WTC11 (cell line): ENCODE data around the gene IFNK. TPM values are rescaled to one million over a fixed set of nuclear protein-coding genes. Genes with fewer than 3 reads are reported as not detected.

Experiments
- ATAC-seq: fragments of 200-7000 bp; cut with Tn5 transposase; 2 replicates; pipeline ENCODE4 v1.10.0; 2021; ENCODE audit warnings: mild to moderate bottlenecking, moderate library complexity
- CTCF ChIA-PET: fragments of 300-600 bp; sonication (Branson Sonifier 250); formaldehyde crosslinking; loops from one replicate; lab custom pipeline; 2021; ENCODE audit warnings: antibody characterized with exemption; lab: Charles Lee
- POLR2A ChIA-PET: fragments of 350-600 bp; sonication (Branson Sonifier 250); formaldehyde crosslinking; loops from one replicate; lab custom pipeline; 2021; ENCODE audit warnings: antibody characterized with exemption; lab: Charles Lee
- DNase-seq: peaks from one replicate; pipeline ENCODE4 v3.0.0; 2021; ENCODE audit warnings: low spot score
- H3K27ac Mint-ChIP-seq: 2 replicates; pipeline ENCODE4 v1.8.0; 2021; ENCODE audit warnings: mixed read lengths
- H3K27me3 Mint-ChIP-seq: 2 replicates; pipeline ENCODE4 v1.8.0; 2021; ENCODE audit warnings: low read depth, mild to moderate bottlenecking, moderate library complexity, mixed read lengths
- H3K36me3 Mint-ChIP-seq: 2 replicates; pipeline ENCODE4 v1.8.0; 2021; ENCODE audit warnings: mixed read lengths
- H3K4me1 Mint-ChIP-seq: 2 replicates; pipeline ENCODE4 v1.8.0; 2022; ENCODE audit warnings: mixed read lengths
- H3K4me3 Mint-ChIP-seq: 2 replicates; pipeline ENCODE4 v1.8.0; 2021; ENCODE audit warnings: mild to moderate bottlenecking, moderate library complexity, mixed read lengths
- H3K9me3 Mint-ChIP-seq: 2 replicates; pipeline ENCODE4 v1.8.0; 2021; ENCODE audit warnings: mixed read lengths
- FOXP1 ChIP-seq: sonication (generic); formaldehyde crosslinking; IDR thresholded peaks from 2 replicates; pipeline ENCODE4 v1.8.0; 2022; ENCODE audit warnings: missing genetic modification reagents, mild to moderate bottlenecking, moderate library complexity, borderline replicate concordance
- GTF2I ChIP-seq: fragments of 250-450 bp; sonication (Bioruptor Pico); conservative IDR thresholded peaks from 2 replicates; pipeline ENCODE4 v1.4.0; 2021; ENCODE audit warnings: mild to moderate bottlenecking
- NR1H2 ChIP-seq: sonication (generic); formaldehyde crosslinking; IDR thresholded peaks from 2 replicates; pipeline ENCODE4 v1.9.0; 2021; ENCODE audit warnings: mild to moderate bottlenecking, moderate library complexity, missing genetic modification reagents
- ZNF219 ChIP-seq: sonication (generic); formaldehyde crosslinking; IDR thresholded peaks from 2 replicates; pipeline ENCODE4 v1.8.0; 2023; ENCODE audit warnings: missing genetic modification reagents, mild to moderate bottlenecking, borderline replicate concordance
- ZNF263 ChIP-seq: sonication (generic); formaldehyde crosslinking; IDR thresholded peaks from 2 replicates; pipeline ENCODE4 v1.8.1; 2022; ENCODE audit warnings: low read depth, mild to moderate bottlenecking, moderate library complexity, missing genetic modification reagents
- total RNA-seq: library from RNA; stranded (reverse); gene quantifications from 3 replicates; pipeline ENCODE4 v1.2.3, GENCODE V29; 2021
- TF ChIP-seq, protein P1 (sequence below): sonication (generic); formaldehyde crosslinking; IDR thresholded peaks from 2 replicates; pipeline ENCODE4 v1.8.1; 2022; ENCODE audit warnings: mild to moderate bottlenecking, missing genetic modification reagents, moderate library complexity, borderline replicate concordance
- TF ChIP-seq, protein P2 (sequence below): fragments of 250-450 bp; sonication (Bioruptor Pico); conservative IDR thresholded peaks from 2 replicates; pipeline ENCODE4 v1.9.0; 2021; ENCODE audit warnings: mild to moderate bottlenecking
- TF ChIP-seq, protein P3 (sequence below): sonication (generic); formaldehyde crosslinking; IDR thresholded peaks from 2 replicates; pipeline ENCODE4 v1.8.0; 2023; ENCODE audit warnings: missing genetic modification reagents, mild to moderate bottlenecking, borderline replicate concordance
- TF ChIP-seq, protein P4 (sequence below): fragments of 250-450 bp; sonication (Bioruptor Pico); IDR thresholded peaks from 2 replicates; pipeline ENCODE4 v1.9.0; 2021; ENCODE audit warnings: mild to moderate bottlenecking
- TF ChIP-seq, protein P5 (sequence below): sonication (generic); formaldehyde crosslinking; IDR thresholded peaks from 2 replicates; pipeline ENCODE4 v1.8.1; 2022; ENCODE audit warnings: low read depth, missing genetic modification reagents, borderline replicate concordance
- TF ChIP-seq, protein P6 (sequence below): sonication (generic); formaldehyde crosslinking; IDR thresholded peaks from 2 replicates; pipeline ENCODE4 v1.8.1; 2022; ENCODE audit warnings: mild to moderate bottlenecking, moderate library complexity, missing genetic modification reagents
- TF ChIP-seq, protein P7 (sequence below): sonication (generic); formaldehyde crosslinking; IDR thresholded peaks from 2 replicates; pipeline ENCODE4 v1.8.0; 2023; ENCODE audit warnings: mild to moderate bottlenecking, missing genetic modification reagents

The IFNK gene
- total RNA-seq, 1 experiment from 2014 or later: not detected

DNA sequence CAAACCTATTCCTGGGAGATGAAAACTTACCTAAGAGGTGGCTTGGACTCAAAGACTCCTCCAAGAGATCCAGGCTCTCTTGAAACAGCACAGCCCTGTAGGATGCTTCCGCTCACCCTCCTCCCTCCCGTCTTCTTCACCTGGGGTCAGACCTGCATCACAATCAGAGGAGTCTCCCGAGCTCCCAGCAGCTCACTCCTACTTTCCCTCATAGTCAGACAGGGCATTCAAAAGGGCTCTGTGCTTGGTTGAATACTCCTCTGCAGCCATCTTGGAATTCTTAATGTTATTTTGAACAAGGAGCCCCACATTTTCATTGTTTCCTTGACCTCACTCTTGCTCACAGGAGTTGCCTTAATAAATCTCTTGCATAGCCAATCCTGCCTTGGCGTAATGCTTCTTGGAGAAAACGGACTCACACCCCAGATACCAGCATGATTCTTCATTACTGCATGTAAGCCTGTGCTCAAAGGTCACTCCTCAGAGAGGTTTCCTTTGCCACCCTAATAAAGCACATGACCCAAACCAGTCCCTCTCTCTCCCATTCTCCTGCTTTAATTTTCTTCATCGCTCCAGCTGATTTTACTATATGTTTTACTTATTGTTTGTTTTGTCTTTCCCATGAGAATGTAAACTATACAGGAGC is 47.1 kb upstream of the IFNK start:
- peaks cover 27% of the 10 kb centered on the region for H3K36me3 Mint-ChIP-seq
- H3K27ac Mint-ChIP-seq: peak overlapping the region; percentile 5; the same call in 1 of the 2 replicates
- CTCF ChIA-PET: no interaction called here
- no peaks in the 10 kb centered on the region for H3K27me3 Mint-ChIP-seq
- peaks cover 32% of the 10 kb centered on the region for H3K9me3 Mint-ChIP-seq
- POLR2A ChIA-PET: no interaction called here
- peaks cover 22% of the 10 kb centered on the region for H3K4me1 Mint-ChIP-seq
- peak; percentile 65 for ATAC-seq
- H3K4me3 Mint-ChIP-seq: no peak overlapping the region
- DNase-seq: no peak
- no peak for TF ChIP-seq ZNF219 (CRISPR knock-in tag)
- TF ChIP-seq ZNF263 (CRISPR knock-in tag): 0 out of 2 replicates have a peak, but pooled peaks have one; percentile 44

DNA sequence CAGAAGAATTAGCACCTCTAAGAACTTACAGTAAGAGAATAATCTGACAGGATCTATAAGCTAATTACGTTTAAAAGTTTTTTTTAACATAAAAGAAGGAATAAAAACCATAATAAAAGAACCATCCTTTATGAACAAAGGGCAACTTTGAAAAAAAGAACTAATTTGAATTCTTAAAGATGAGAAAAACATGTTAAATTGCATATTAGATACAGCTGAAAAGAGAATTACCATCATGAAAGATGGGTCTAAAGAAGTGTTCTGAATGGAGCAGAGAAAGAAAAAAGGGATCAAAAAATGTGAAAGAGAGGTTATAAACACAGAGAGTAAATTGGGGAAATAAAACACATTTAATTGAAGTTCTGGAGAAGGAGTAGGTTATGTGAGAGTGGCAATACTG is 45.8 kb upstream of the IFNK start:
- ATAC-seq (no peak), DNase-seq (no peak)
- Mint-ChIP-seq H3K4me1 (peaks cover 15% of the 10 kb centered on the region), H3K36me3 (peaks cover 34% of the 10 kb centered on the region), H3K27me3 (no peaks in the 10 kb centered on the region), H3K9me3 (peaks cover 32% of the 10 kb centered on the region), H3K27ac (no peak overlapping the region), H3K4me3 (no peak overlapping the region)
- CTCF ChIA-PET: no interaction called here
- POLR2A ChIA-PET: no interaction called here
- TF ChIP-seq NR1H2 (no peak), FOXP1 (CRISPR knock-in tag) (no peak), GTF2I (CRISPR knock-in tag) (no peak)
- TF ChIP-seq, protein P1, sequence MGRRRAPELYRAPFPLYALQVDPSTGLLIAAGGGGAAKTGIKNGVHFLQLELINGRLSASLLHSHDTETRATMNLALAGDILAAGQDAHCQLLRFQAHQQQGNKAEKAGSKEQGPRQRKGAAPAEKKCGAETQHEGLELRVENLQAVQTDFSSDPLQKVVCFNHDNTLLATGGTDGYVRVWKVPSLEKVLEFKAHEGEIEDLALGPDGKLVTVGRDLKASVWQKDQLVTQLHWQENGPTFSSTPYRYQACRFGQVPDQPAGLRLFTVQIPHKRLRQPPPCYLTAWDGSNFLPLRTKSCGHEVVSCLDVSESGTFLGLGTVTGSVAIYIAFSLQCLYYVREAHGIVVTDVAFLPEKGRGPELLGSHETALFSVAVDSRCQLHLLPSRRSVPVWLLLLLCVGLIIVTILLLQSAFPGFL (CRISPR knock-in tag): no peak
- TF ChIP-seq, protein P2, sequence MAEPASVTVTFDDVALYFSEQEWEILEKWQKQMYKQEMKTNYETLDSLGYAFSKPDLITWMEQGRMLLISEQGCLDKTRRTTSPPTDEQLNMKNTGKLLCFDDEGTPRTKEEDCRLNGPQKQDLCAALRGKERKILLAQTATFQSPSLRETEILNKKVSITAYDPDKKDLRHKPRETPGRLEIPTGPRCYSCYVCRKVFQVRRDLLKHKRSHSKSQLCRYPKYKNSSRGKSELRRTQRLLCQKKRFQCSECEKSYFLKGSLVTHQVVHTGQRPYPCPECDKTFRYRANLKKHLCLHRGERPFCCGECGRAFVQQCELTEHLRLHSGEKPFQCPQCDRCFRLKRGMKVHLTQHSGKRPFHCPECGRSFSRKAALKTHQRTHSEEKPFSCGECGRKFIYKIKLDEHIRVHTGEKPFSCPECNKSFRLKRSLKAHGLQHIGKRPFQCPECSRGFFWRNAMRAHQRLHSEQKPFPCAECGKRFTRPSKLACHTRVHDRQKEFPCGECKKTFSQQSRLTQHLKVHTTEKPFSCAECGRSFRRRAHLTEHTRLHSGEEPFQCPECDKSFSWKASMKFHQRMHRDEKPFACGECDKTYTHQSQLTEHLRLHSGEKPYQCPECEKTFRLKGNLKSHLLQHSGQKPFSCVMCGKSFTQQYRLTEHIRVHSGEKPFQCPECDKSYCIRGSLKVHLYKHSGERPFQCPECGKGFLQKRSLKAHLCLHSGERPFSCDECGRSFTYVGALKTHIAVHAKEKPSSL (CRISPR knock-in tag): no peak
- TF ChIP-seq, protein P3, sequence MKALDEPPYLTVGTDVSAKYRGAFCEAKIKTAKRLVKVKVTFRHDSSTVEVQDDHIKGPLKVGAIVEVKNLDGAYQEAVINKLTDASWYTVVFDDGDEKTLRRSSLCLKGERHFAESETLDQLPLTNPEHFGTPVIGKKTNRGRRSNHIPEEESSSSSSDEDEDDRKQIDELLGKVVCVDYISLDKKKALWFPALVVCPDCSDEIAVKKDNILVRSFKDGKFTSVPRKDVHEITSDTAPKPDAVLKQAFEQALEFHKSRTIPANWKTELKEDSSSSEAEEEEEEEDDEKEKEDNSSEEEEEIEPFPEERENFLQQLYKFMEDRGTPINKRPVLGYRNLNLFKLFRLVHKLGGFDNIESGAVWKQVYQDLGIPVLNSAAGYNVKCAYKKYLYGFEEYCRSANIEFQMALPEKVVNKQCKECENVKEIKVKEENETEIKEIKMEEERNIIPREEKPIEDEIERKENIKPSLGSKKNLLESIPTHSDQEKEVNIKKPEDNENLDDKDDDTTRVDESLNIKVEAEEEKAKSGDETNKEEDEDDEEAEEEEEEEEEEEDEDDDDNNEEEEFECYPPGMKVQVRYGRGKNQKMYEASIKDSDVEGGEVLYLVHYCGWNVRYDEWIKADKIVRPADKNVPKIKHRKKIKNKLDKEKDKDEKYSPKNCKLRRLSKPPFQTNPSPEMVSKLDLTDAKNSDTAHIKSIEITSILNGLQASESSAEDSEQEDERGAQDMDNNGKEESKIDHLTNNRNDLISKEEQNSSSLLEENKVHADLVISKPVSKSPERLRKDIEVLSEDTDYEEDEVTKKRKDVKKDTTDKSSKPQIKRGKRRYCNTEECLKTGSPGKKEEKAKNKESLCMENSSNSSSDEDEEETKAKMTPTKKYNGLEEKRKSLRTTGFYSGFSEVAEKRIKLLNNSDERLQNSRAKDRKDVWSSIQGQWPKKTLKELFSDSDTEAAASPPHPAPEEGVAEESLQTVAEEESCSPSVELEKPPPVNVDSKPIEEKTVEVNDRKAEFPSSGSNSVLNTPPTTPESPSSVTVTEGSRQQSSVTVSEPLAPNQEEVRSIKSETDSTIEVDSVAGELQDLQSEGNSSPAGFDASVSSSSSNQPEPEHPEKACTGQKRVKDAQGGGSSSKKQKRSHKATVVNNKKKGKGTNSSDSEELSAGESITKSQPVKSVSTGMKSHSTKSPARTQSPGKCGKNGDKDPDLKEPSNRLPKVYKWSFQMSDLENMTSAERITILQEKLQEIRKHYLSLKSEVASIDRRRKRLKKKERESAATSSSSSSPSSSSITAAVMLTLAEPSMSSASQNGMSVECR (CRISPR knock-in tag): no peak
- TF ChIP-seq, protein P4, sequence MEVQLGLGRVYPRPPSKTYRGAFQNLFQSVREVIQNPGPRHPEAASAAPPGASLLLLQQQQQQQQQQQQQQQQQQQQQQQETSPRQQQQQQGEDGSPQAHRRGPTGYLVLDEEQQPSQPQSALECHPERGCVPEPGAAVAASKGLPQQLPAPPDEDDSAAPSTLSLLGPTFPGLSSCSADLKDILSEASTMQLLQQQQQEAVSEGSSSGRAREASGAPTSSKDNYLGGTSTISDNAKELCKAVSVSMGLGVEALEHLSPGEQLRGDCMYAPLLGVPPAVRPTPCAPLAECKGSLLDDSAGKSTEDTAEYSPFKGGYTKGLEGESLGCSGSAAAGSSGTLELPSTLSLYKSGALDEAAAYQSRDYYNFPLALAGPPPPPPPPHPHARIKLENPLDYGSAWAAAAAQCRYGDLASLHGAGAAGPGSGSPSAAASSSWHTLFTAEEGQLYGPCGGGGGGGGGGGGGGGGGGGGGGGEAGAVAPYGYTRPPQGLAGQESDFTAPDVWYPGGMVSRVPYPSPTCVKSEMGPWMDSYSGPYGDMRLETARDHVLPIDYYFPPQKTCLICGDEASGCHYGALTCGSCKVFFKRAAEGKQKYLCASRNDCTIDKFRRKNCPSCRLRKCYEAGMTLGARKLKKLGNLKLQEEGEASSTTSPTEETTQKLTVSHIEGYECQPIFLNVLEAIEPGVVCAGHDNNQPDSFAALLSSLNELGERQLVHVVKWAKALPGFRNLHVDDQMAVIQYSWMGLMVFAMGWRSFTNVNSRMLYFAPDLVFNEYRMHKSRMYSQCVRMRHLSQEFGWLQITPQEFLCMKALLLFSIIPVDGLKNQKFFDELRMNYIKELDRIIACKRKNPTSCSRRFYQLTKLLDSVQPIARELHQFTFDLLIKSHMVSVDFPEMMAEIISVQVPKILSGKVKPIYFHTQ (CRISPR knock-in tag): no peak
- TF ChIP-seq, protein P5, sequence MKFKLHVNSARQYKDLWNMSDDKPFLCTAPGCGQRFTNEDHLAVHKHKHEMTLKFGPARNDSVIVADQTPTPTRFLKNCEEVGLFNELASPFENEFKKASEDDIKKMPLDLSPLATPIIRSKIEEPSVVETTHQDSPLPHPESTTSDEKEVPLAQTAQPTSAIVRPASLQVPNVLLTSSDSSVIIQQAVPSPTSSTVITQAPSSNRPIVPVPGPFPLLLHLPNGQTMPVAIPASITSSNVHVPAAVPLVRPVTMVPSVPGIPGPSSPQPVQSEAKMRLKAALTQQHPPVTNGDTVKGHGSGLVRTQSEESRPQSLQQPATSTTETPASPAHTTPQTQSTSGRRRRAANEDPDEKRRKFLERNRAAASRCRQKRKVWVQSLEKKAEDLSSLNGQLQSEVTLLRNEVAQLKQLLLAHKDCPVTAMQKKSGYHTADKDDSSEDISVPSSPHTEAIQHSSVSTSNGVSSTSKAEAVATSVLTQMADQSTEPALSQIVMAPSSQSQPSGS (CRISPR knock-in tag): no peak
- TF ChIP-seq, protein P6, sequence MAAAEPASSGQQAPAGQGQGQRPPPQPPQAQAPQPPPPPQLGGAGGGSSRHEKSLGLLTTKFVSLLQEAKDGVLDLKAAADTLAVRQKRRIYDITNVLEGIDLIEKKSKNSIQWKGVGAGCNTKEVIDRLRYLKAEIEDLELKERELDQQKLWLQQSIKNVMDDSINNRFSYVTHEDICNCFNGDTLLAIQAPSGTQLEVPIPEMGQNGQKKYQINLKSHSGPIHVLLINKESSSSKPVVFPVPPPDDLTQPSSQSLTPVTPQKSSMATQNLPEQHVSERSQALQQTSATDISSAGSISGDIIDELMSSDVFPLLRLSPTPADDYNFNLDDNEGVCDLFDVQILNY (CRISPR knock-in tag): no peak
- TF ChIP-seq, protein P7, sequence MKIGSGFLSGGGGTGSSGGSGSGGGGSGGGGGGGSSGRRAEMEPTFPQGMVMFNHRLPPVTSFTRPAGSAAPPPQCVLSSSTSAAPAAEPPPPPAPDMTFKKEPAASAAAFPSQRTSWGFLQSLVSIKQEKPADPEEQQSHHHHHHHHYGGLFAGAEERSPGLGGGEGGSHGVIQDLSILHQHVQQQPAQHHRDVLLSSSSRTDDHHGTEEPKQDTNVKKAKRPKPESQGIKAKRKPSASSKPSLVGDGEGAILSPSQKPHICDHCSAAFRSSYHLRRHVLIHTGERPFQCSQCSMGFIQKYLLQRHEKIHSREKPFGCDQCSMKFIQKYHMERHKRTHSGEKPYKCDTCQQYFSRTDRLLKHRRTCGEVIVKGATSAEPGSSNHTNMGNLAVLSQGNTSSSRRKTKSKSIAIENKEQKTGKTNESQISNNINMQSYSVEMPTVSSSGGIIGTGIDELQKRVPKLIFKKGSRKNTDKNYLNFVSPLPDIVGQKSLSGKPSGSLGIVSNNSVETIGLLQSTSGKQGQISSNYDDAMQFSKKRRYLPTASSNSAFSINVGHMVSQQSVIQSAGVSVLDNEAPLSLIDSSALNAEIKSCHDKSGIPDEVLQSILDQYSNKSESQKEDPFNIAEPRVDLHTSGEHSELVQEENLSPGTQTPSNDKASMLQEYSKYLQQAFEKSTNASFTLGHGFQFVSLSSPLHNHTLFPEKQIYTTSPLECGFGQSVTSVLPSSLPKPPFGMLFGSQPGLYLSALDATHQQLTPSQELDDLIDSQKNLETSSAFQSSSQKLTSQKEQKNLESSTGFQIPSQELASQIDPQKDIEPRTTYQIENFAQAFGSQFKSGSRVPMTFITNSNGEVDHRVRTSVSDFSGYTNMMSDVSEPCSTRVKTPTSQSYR (CRISPR knock-in tag): no peak
